ENCODE results near the gene XAF1. TPM values are rescaled to one million over a fixed set of nuclear protein-coding genes. Genes with fewer than 3 reads are reported as not detected.
A peak's percentile ranks its signal among the peaks of the same experiment; 100 is the strongest.

The XAF1 gene
- total RNA-seq (2013; cell fraction: nucleolus; rRNA removed) = 339 and 350 TPM in 2 replicates
- total RNA-seq (2014; rRNA removed) (48.9 and 58.3 TPM in 2 replicates), total RNA-seq (2014; rRNA removed; fragmentation: Illumina TruSeq; extraction: Trizol) (58.1 and 71.7 TPM in 2 replicates), total RNA-seq (2021) (43.7 and 49.0 TPM in 2 replicates), polyA plus RNA-seq (2011; rRNA removed) (50.0 and 56.3 TPM in 2 replicates), polyA plus RNA-seq (2014; fragmentation: Illumina TruSeq; extraction: Trizol) (59.1 and 73.2 TPM in 2 replicates), polyA plus RNA-seq (2014; fragmentation: Nextera tagmentation; extraction: Ambion mirVana) (10 to 100 TPM; 16.3 to 25.0 TPM), polyA plus RNA-seq (2014; rRNA removed) (39.2 and 40.3 TPM in 2 replicates), polyA plus RNA-seq (2016; fragmentation: Nextera tagmentation; extraction: Ambion mirVana) (10 to 100 TPM; 19.6 to 23.3 TPM), polyA minus RNA-seq (2011; rRNA and poly(A)+ RNA removed) (146 and 208 TPM in 2 replicates), Bru-seq, nascent RNA (percentile 96 among the genes with signal in this experiment), BruChase-seq, experiment 1, labeled RNA remaining after a 6-hour chase (percentile 95 among the genes with signal in this experiment), BruChase-seq, experiment 2, labeled RNA remaining after a 2-hour chase (percentile 95 among the genes with signal in this experiment)
- polyA plus RNA-seq (2011; ENCODE audit: low read depth) = 22.4 TPM
- polyA plus RNA-seq (2011; cell fraction: cytosol; rRNA removed) = 47.5 and 61.4 TPM in 2 replicates
- polyA plus RNA-seq (2011; cell fraction: nucleus; rRNA removed) = 127 and 186 TPM in 2 replicates
- 30.4 and 32.9 TPM in 2 replicates for polyA plus RNA-seq (2012)
- 49.4 and 55.1 TPM in 2 replicates for polyA minus RNA-seq (2011; cell fraction: cytosol; rRNA and poly(A)+ RNA removed)
- polyA minus RNA-seq (2011; cell fraction: nucleus; rRNA and poly(A)+ RNA removed) = 116 and 193 TPM in 2 replicates
- long read RNA-seq, experiment 1, transcript XAF1-202 (7 exons, 3,623 nt) = major isoform, 10 of 23 reads
- long read RNA-seq, experiment 1, partial matches to known transcripts = 1 of 23 reads
- long read RNA-seq, experiment 1, other reads (novel, unspliced or antisense) = 8 of 23 reads
- long read RNA-seq, experiment 2, transcript XAF1-201 (6 exons, 1,584 nt) = minor isoform, 5 of 233 reads
- long read RNA-seq, experiment 2, transcript XAF1-202 (7 exons, 3,623 nt) = major isoform, 131 of 233 reads
- long read RNA-seq, experiment 2, partial matches to known transcripts = 15 of 233 reads
- long read RNA-seq, experiment 2, other reads (novel, unspliced or antisense) = 78 of 233 reads

- H3K4me1 ChIP-seq (ENCODE audit: control insufficient read depth, insufficient read depth, low read length) = peaks cover 15% of the 10 kb centered on the region
- POLR2A ChIA-PET = interaction anchor here (1.3 to 2.6 kb wide), 3 partner anchors 11 to 280 kb away, joined by 3 to 6 read pairs (median 3); partner anchors contain the start of gene SLC16A13
- peak; percentile 78 for ATAC-seq
- TF ChIP-seq GATAD2B (conservative IDR thresholded peaks at IDR 0.05; ENCODE audit: low read depth) = peak; percentile 63; the same call in 1 of the 2 replicates
- TF ChIP-seq EED (IDR thresholded peaks at IDR 0.05; ENCODE audit: low read depth) = peak; percentile 77
- TF ChIP-seq POLR2AphosphoS2 (IDR thresholded peaks at IDR 0.05; ENCODE audit: low read depth, low read length) = 0 out of 2 replicates have a peak, but pooled peaks have one; percentile 34
- TF ChIP-seq ZNF217 (IDR thresholded peaks at IDR 0.05) = no peak
- no peak for TF ChIP-seq SMARCA5 (IDR thresholded peaks at IDR 0.05)
- TF ChIP-seq TARDBP (IDR thresholded peaks at IDR 0.05; ENCODE audit: borderline replicate concordance) = 0 out of 2 replicates have a peak, but pooled peaks have one; percentile 5
- TF ChIP-seq YY1 (IDR thresholded peaks at IDR 0.05; ENCODE audit: low read depth, low read length) = peak; percentile 82; the same call in 1 of the 2 replicates
- TF ChIP-seq PAX5 (IDR thresholded peaks at IDR 0.05; ENCODE audit: borderline replicate concordance, low read depth, low read length) = 0 out of 2 replicates have a peak, but pooled peaks have one; percentile 10
- no peak for TF ChIP-seq CHD1 (IDR thresholded peaks at IDR 0.05; ENCODE audit: low read depth, low read length)
- 0 out of 2 replicates have a peak, but pooled peaks have one; percentile 17 for TF ChIP-seq PKNOX1 (IDR thresholded peaks at IDR 0.05)
- TF ChIP-seq IKZF2 (IDR thresholded peaks at IDR 0.05) = peak; percentile 55 to 74
- 0 out of 2 replicates have a peak, but pooled peaks have one; percentile 46 for TF ChIP-seq HDGF (IDR thresholded peaks at IDR 0.05)
- no peak for TF ChIP-seq SMC3 (IDR thresholded peaks at IDR 0.05; ENCODE audit: borderline replicate concordance, low read length)
- peak; percentile 41; the same call in 1 of the 2 replicates for TF ChIP-seq TAF1 (IDR thresholded peaks at IDR 0.05; ENCODE audit: borderline replicate concordance, low read depth, low read length)
- peak in 1 of 2 experiments; percentile 56; a peak in 1 of 4 replicates for TF ChIP-seq ETV6 (conservative IDR thresholded peaks at IDR 0.05 in 1 of 2, IDR thresholded peaks at IDR 0.05 in 1 of 2; ENCODE audit: borderline replicate concordance in 1 of 2, low read depth in 1 of 2)
- TF ChIP-seq POLR2AphosphoS5 (IDR thresholded peaks at IDR 0.05; ENCODE audit: low read length) = peak; percentile 81
- TF ChIP-seq POLR2A (IDR thresholded peaks at IDR 0.05; ENCODE audit: low read depth, low read length) = peak; percentile 67
- peak; percentile 86 for TF ChIP-seq IKZF1 (conservative IDR thresholded peaks at IDR 0.05)
- TF ChIP-seq MLLT1 (IDR thresholded peaks at IDR 0.05) = 0 out of 2 replicates have a peak, but pooled peaks have one; percentile 23
Observed at GRCh38 chr17:6755731-6756184, at the start of gene XAF1. XAF1 (plus strand) TSS chr17:6756046; CDS start chr17:6756079, 33 bp downstream.

More at GRCh38 chr17:6755731-6756184, at the start of gene XAF1:
- H3K9me3 ChIP-seq (replicated peaks; ENCODE audit: control insufficient read depth, insufficient read depth, low read length) = no peaks in the 10 kb centered on the region; the same call in 2 of the 3 replicates
- in situ Hi-C loops (cut with MboI) (no loop called here), intact Hi-C loops (cut with micrococcal nuclease; ENCODE audit: unreplicated experiment) (loop anchor here (10.0 kb wide), 2 partner anchors 91 to 259 kb away; partner anchors contain the start of gene RNASEK)
- H3K9ac ChIP-seq (ENCODE audit: control insufficient read depth, insufficient read depth, low read length) = peak within 1 kb of the TSS; percentile 95
- RAD21 ChIA-PET (ENCODE audit: unreplicated experiment) = no interaction called here
- 4% methylated on average over 14 of the region's 14 CpGs for WGBS (ENCODE audit: insufficient coverage, insufficient replicate concordance, low lambda C conversion rate, missing lambda C conversion rate)
- peak within 1 kb of the TSS; percentile 97 for H3K27ac ChIP-seq (ENCODE audit: control insufficient read depth, insufficient read depth)
- CTCF ChIA-PET = interaction anchor here (0.6 to 2.4 kb wide), 5 partner anchors 88 to 260 kb away, joined by 3 to 6 read pairs (median 3); no protein-coding TSS in a partner anchor
- FAIRE-seq (peak; percentile 72), DNase-seq (ENCODE audit: low read depth, low spot score) (peak; percentile 40)
- H3K79me2 ChIP-seq (ENCODE audit: control insufficient read depth, insufficient read depth, low read length) = peaks cover 29% of the 10 kb centered on the region
- peak within 1 kb of the TSS; percentile 75 for H3K4me2 ChIP-seq (ENCODE audit: control insufficient read depth, insufficient read depth)
- no peaks in the 10 kb centered on the region for H4K20me1 ChIP-seq (ENCODE audit: control insufficient read depth, insufficient read depth)
- no peaks in the 10 kb centered on the region for H3K27me3 ChIP-seq (replicated peaks in 1 of 2; ENCODE audit: control insufficient read depth in 2 of 2, insufficient read depth in 2 of 2, low read length in 1 of 2)
- BruUV-seq (replicated peaks) = no TSS peak
- peak within 1 kb of the TSS; percentile 95 for H3K4me3 ChIP-seq
- SMC1A ChIA-PET (ENCODE audit: uncharacterized antibody, unreplicated experiment) = no interaction called here
- peaks cover 4 to 20% of the 10 kb centered on the region in 2 experiments; a peak in 3 of 4 replicates for H3K36me3 ChIP-seq (ENCODE audit: control insufficient read depth in 2 of 2, insufficient read depth in 2 of 2, low read length in 1 of 2)
- peak within 1 kb of the TSS; percentile 84 for H2AFZ ChIP-seq (ENCODE audit: control insufficient read depth, low read depth, low read length)
